ENCODE measurements around the gene ATIC.

Gene ATIC

GRCh38 chr2:215399067-215399716 lies 87.3 kb downstream of the ATIC start:
- DNase-seq (ENCODE audit: low read depth, low spot score) = no peak

All from activated CD4-positive, CD25-positive, alpha-beta regulatory T cell treated with anti-CD3 and anti-CD28 coated beads, Interleukin-2, amount 50 U/mL, for 16 hours (primary cell).